DND-41 (cell line): ENCODE results near the gene GABRB3.

Source experiments
- ATAC-seq: fragments of 200-7000 bp; cut with Tn5 transposase; 3 replicates; pipeline ENCODE4 v1.9.1; 2021; ENCODE audit warnings: low read depth; ENCODE audit not compliant: insufficient read depth
- DNase-seq: peaks from one replicate; pipeline ENCODE4 v3.0.0-alpha.2; 2020
- H2AFZ ChIP-seq: 2 replicates; pipeline ENCODE4 v1.6.0; 2012; ENCODE audit warnings: low read depth, low read length
- H3K27ac ChIP-seq: 2 replicates; pipeline ENCODE4 v1.5.1; 2012; ENCODE audit warnings: low read length, inconsistent platforms
- H3K27me3 ChIP-seq: fragments of 200-600 bp; sonication (generic); 2 replicates; pipeline ENCODE4 v1.6.0; 2012; ENCODE audit warnings: low read length, mild to moderate bottlenecking, inconsistent platforms; ENCODE audit not compliant: insufficient read depth, poor library complexity
- H3K36me3 ChIP-seq: 2 replicates; pipeline ENCODE4 v1.5.1; 2012; ENCODE audit warnings: low read length, inconsistent platforms; ENCODE audit not compliant: insufficient read depth
- H3K4me1 ChIP-seq: 2 replicates; pipeline ENCODE4 v1.5.1; 2012; ENCODE audit warnings: mild to moderate bottlenecking, low read length; ENCODE audit not compliant: insufficient read depth
- H3K4me2 ChIP-seq: 2 replicates; pipeline ENCODE4 v1.6.0; 2012; ENCODE audit warnings: mild to moderate bottlenecking, moderate library complexity, low read length, inconsistent platforms; ENCODE audit not compliant: insufficient read depth
- H3K4me3 ChIP-seq, 2 experiments: fragments of 200-600 bp in 1 of 2; shearing (Covaris generic) in 1 of 2; 2 replicates each; pipeline ENCODE4 v1.5.1; 2012 to 2016; ENCODE audit warnings: inconsistent platforms in 2 of 2, low read length in 2 of 2, mild to moderate bottlenecking in 2 of 2, low read depth in 1 of 2, moderate library complexity in 1 of 2
- H3K79me2 ChIP-seq: 2 replicates; pipeline ENCODE4 v1.6.0; 2012; ENCODE audit warnings: low read length, inconsistent platforms; ENCODE audit not compliant: insufficient read depth
- H3K9ac ChIP-seq: 2 replicates; pipeline ENCODE4 v1.6.0; 2012; ENCODE audit warnings: low read depth, mild to moderate bottlenecking, inconsistent platforms, low read length, moderate library complexity
- H3K9me3 ChIP-seq: 2 replicates; pipeline ENCODE4 v1.5.1; 2012; ENCODE audit warnings: low read length, moderate library complexity, mild to moderate bottlenecking, inconsistent platforms; ENCODE audit not compliant: insufficient read depth, severe bottlenecking
- H4K20me1 ChIP-seq: 2 replicates; pipeline ENCODE4 v1.6.0; 2012; ENCODE audit warnings: low read length; ENCODE audit not compliant: insufficient read depth
- EZH2 ChIP-seq: IDR thresholded peaks from 3 replicates; pipeline ENCODE4 v1.6.1; 2012; ENCODE audit warnings: borderline replicate concordance, low read depth, mild to moderate bottlenecking, moderate library complexity, low read length, inconsistent platforms; ENCODE audit not compliant: severe bottlenecking
- TF ChIP-seq, protein P1 (sequence below): IDR thresholded peaks from 2 replicates; pipeline ENCODE4 v1.5.1; 2012; ENCODE audit warnings: borderline replicate concordance, low read length, moderate library complexity, mild to moderate bottlenecking; ENCODE audit not compliant: poor library complexity, severe bottlenecking; ENCODE audit errors: extremely low read depth

GABRB3 gene

DNA sequence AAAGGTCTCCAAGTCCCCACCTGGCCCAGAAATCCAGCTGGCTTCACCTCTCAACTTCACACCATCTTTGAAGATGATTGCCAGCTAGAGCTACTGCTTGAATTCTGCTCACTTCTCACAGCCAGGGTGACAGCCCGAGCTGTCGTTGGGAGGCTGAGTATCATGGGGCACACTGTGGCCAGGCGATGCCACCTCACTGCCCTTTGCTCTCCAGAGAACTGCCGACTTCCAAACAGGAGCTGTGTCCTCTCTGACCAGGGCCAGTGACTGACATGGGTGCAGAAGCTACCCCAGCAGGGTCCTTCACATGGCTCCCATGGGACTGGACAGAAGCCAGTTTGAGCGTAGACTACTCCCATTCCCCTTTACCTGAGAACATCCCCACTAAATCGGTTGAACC, 254.0 kb downstream of the GABRB3 start:
- no peak for DNase-seq
- TF ChIP-seq EZH2, result no peak
- TF ChIP-seq, protein P1, sequence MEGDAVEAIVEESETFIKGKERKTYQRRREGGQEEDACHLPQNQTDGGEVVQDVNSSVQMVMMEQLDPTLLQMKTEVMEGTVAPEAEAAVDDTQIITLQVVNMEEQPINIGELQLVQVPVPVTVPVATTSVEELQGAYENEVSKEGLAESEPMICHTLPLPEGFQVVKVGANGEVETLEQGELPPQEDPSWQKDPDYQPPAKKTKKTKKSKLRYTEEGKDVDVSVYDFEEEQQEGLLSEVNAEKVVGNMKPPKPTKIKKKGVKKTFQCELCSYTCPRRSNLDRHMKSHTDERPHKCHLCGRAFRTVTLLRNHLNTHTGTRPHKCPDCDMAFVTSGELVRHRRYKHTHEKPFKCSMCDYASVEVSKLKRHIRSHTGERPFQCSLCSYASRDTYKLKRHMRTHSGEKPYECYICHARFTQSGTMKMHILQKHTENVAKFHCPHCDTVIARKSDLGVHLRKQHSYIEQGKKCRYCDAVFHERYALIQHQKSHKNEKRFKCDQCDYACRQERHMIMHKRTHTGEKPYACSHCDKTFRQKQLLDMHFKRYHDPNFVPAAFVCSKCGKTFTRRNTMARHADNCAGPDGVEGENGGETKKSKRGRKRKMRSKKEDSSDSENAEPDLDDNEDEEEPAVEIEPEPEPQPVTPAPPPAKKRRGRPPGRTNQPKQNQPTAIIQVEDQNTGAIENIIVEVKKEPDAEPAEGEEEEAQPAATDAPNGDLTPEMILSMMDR, result no peak
- no peaks in the 10 kb centered on the region for H3K79me2 ChIP-seq
- no peak overlapping the region for H3K4me3 ChIP-seq
- H3K9me3 ChIP-seq, result no peaks in the 10 kb centered on the region
- H3K4me2 ChIP-seq, result no peak overlapping the region
- no peak overlapping the region for H3K27ac ChIP-seq
- no peak overlapping the region for H3K9ac ChIP-seq
- H3K36me3 ChIP-seq, result no peaks in the 10 kb centered on the region
- H2AFZ ChIP-seq, result no peak overlapping the region
- H3K27me3 ChIP-seq, result no peaks in the 10 kb centered on the region
- H3K4me1 ChIP-seq, result no peaks in the 10 kb centered on the region
- H4K20me1 ChIP-seq, result no peaks in the 10 kb centered on the region
- no peak for ATAC-seq

- Histone ChIP-seq H4K20me1 (no peaks in the 10 kb centered on the region), H3K36me3 (no peaks in the 10 kb centered on the region), H2AFZ (no peak overlapping the region), H3K4me1 (no peaks in the 10 kb centered on the region), H3K79me2 (no peaks in the 10 kb centered on the region), H3K4me3 (no peak overlapping the region), H3K27me3 (no peaks in the 10 kb centered on the region), H3K27ac (no peak overlapping the region), H3K9ac (no peak overlapping the region), H3K4me2 (no peak overlapping the region), H3K9me3 (no peaks in the 10 kb centered on the region)
- ATAC-seq (no peak), DNase-seq (no peak)
- no peak for TF ChIP-seq EZH2
- TF ChIP-seq, protein P1, result no peak
Measured at GRCh38 chr15:26516102-26516980, 256.5 kb downstream of the GABRB3 start.

- ATAC-seq (no peak), DNase-seq (no peak)
- Histone ChIP-seq H3K79me2 (no peaks in the 10 kb centered on the region), H2AFZ (no peak overlapping the region), H3K9ac (no peak overlapping the region), H3K4me3 (no peak overlapping the region), H3K27me3 (no peaks in the 10 kb centered on the region), H3K4me2 (no peak overlapping the region), H3K27ac (no peak overlapping the region), H4K20me1 (no peaks in the 10 kb centered on the region), H3K4me1 (no peaks in the 10 kb centered on the region), H3K36me3 (no peaks in the 10 kb centered on the region), H3K9me3 (peaks cover 3% of the 10 kb centered on the region)
- no peak for TF ChIP-seq EZH2
- TF ChIP-seq, protein P1, result no peak
Measured at GRCh38 chr15:26504009-26504408, 268.9 kb downstream of the GABRB3 start.
